NT2/D1 (cell line): ENCODE results near the gene FRG2B.
"Not testable (repeated sequence)": the region's sequence is repeated elsewhere in the genome, so short reads cannot be mapped to it uniquely, and the experiment has no call there.

Experiments used
- DNase-seq: peaks from one replicate; pipeline ENCODE4 v3.0.0-alpha.2; 2011; ENCODE audit warnings: low read depth, low spot score
- H3K27me3 ChIP-seq: 2 replicates; pipeline ENCODE4 v1.6.0; 2011; ENCODE audit warnings: mild to moderate bottlenecking; ENCODE audit not compliant: insufficient read length, insufficient read depth
- H3K36me3 ChIP-seq: 2 replicates; pipeline ENCODE4 v1.6.1; 2011; ENCODE audit warnings: mild to moderate bottlenecking, low read length, mixed read lengths; ENCODE audit not compliant: insufficient read depth, insufficient read length
- H3K4me1 ChIP-seq: 2 replicates; pipeline ENCODE4 v1.5.1; 2011; ENCODE audit not compliant: insufficient read depth, insufficient read length
- H3K4me3 ChIP-seq: 2 replicates; pipeline ENCODE4 v1.5.1; 2011; ENCODE audit warnings: low read depth; ENCODE audit not compliant: insufficient read length
- H3K9ac ChIP-seq: 2 replicates; pipeline ENCODE4 v1.6.0; 2011; ENCODE audit warnings: low read depth; ENCODE audit not compliant: insufficient read length
- H3K9me3 ChIP-seq: 2 replicates; pipeline ENCODE4 v1.5.1; 2011; ENCODE audit warnings: mild to moderate bottlenecking, low read length; ENCODE audit not compliant: insufficient read depth

FRG2B gene

GRCh38 chr10:133626695-133627094 lies at the start of gene FRG2B:
TSS of gene FRG2B (minus strand) at chr10:133626795. CDS start at chr10:133626742, 53 bp downstream.
- H3K4me1 ChIP-seq, DNase-seq, H3K4me3 ChIP-seq, H3K9ac ChIP-seq, H3K36me3 ChIP-seq, H3K9me3 ChIP-seq, H3K27me3 ChIP-seq: not testable (repeated sequence)

- H3K4me1 ChIP-seq, H3K27me3 ChIP-seq, DNase-seq, H3K4me3 ChIP-seq, H3K9me3 ChIP-seq, H3K9ac ChIP-seq, H3K36me3 ChIP-seq: not testable (repeated sequence)
Observed at GRCh38 chr10:133667446-133667845, 40.9 kb upstream of the FRG2B start.

- H3K9ac ChIP-seq, H3K36me3 ChIP-seq, H3K4me1 ChIP-seq, H3K4me3 ChIP-seq, H3K9me3 ChIP-seq, DNase-seq, H3K27me3 ChIP-seq: not testable (repeated sequence)
Observed at GRCh38 chr10:133663544-133664160, 37.1 kb upstream of the FRG2B start.

DNA sequence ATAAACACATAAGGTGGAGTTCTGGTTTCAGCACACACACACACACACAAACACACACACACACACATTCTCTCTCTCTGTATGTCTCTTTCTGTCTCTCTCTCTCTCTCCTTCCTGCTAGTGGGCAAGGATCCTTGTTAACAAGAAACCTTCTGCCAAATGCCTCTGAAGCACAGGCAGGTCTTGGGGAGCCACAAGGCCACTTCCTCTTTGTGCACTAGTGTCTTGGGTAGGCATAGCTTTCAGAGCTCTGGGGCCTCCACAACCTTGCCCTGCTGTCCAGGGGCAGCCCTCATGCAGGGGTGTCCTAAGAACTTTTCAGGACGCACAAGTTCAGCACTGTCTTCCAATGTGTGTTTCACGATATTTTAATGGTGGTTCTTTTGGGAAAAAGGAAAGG lies 34.5 kb upstream of the FRG2B start:
- not testable (repeated sequence) for H3K4me1 ChIP-seq, DNase-seq, H3K9ac ChIP-seq, H3K36me3 ChIP-seq, H3K27me3 ChIP-seq, H3K9me3 ChIP-seq, H3K4me3 ChIP-seq

DNA sequence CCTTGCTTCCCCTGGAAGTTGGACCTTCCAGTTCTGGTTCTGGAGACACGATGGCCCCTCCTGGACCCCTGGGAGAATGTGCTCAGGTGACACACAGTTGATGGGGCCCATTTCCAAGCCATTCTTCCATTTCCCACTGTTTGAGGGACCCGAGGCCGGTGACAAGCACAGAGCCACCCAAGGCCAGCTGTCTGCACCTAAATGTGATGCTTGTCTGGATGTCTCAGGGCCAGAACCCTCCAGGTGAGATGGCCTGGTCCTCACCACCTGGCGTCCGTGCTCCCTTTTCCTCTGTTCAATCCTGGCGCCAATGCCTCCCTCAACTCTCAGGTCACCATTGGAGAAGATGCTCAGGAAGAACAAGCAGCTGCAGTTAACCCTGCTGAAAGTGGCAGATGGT lies 33.9 kb upstream of the FRG2B start:
- H3K4me3 ChIP-seq, H3K4me1 ChIP-seq, H3K36me3 ChIP-seq, H3K9ac ChIP-seq, DNase-seq, H3K9me3 ChIP-seq, H3K27me3 ChIP-seq: not testable (repeated sequence)

DNA sequence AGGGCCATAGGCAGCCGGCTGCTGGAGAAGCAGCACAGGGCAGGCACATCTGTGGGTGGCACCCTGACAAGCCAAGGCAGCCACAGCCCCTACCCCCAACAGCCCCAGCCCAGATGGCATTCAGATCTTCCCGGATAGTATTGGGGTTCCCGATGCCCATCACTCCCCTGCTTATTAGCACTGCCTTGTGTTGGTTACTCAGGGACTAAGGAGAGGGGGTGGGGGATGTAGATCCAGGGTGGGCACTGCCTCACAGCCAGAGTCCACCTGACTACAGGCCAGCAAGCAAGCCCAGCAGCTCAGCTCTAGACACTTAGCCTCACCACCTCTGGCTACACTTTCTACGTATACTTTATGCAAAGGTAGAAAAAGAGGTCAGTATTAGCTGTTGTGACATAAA lies 30.7 kb upstream of the FRG2B start:
- H3K36me3 ChIP-seq, H3K4me1 ChIP-seq, DNase-seq, H3K9me3 ChIP-seq, H3K9ac ChIP-seq, H3K27me3 ChIP-seq, H3K4me3 ChIP-seq: not testable (repeated sequence)

- H3K4me3 ChIP-seq, H3K36me3 ChIP-seq, H3K4me1 ChIP-seq, H3K27me3 ChIP-seq, DNase-seq, H3K9ac ChIP-seq, H3K9me3 ChIP-seq: not testable (repeated sequence)
Observed at GRCh38 chr10:133648872-133649455, 22.4 kb upstream of the FRG2B start.

- not testable (repeated sequence) for H3K9me3 ChIP-seq, DNase-seq, H3K27me3 ChIP-seq, H3K9ac ChIP-seq, H3K4me3 ChIP-seq, H3K4me1 ChIP-seq, H3K36me3 ChIP-seq
Observed at GRCh38 chr10:133647075-133647748, 20.6 kb upstream of the FRG2B start.

DNA sequence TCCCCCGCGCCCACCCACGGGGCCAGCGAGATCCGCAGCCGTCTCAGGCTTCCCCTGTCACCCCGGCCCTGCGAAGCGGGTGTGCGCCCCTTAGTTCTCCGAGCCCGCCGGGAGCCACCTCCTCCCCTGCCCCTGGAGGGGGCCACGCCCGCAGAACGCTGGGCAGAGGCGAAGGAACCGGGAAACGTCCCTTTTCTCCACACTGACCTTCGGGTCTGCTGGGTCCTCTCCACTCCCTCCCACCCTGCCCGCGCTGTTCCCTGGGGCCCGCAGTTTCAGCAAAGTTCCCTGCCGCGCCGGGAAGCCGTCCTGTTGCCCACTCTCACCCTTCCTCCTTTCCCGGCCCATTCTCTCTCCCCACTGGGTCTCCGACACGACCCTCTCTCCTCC lies 11.2 kb upstream of the FRG2B start:
- H3K9ac ChIP-seq, H3K4me3 ChIP-seq, H3K27me3 ChIP-seq, H3K4me1 ChIP-seq, H3K9me3 ChIP-seq, H3K36me3 ChIP-seq, DNase-seq: not testable (repeated sequence)

DNA sequence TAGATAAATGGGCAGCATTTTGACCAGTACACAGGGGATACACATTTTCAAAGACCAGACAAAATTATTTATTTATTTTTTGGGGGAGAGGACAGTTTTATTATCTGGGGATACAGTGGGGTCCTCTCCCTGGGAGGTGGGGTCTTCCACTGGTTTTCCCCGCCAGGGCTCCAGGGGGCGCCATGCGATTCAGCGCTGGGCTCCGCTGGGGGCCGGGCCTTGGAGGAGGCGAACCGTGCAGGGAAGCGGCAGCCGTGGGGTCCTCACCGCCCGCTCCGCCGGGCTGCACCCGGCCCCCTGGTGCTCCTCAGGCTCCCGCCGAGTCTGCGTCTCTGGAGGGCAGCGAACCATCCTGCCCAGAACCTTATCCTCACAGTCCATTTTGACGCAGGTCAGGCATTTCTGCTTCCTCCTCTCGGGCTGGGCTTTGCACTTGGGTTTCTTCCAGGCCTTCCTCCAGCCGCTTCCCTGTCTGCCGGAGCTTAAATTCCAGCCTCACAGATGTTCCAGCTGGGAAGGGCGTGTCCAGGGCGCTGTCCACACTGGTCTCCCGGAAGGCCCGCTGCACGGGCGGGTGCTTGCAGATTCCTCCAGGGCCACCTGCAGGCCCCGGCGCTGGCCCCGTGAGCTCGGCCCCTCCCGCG lies 10.7 kb upstream of the FRG2B start:
- H3K9ac ChIP-seq, H3K9me3 ChIP-seq, H3K4me1 ChIP-seq, H3K4me3 ChIP-seq, DNase-seq, H3K27me3 ChIP-seq, H3K36me3 ChIP-seq: not testable (repeated sequence)

GRCh38 chr10:133630723-133631249 lies 4.2 kb upstream of the FRG2B start:
- not testable (repeated sequence) for H3K9ac ChIP-seq, H3K9me3 ChIP-seq, H3K27me3 ChIP-seq, H3K36me3 ChIP-seq, H3K4me1 ChIP-seq, DNase-seq, H3K4me3 ChIP-seq

- H3K9me3 ChIP-seq, H3K9ac ChIP-seq, H3K27me3 ChIP-seq, H3K4me1 ChIP-seq, H3K4me3 ChIP-seq, DNase-seq, H3K36me3 ChIP-seq: not testable (repeated sequence)
Observed at GRCh38 chr10:133622544-133622943, 4.1 kb downstream of the FRG2B start.
